ENCODE data around the gene UBC. TPM values are rescaled to one million over a fixed set of nuclear protein-coding genes. Genes with fewer than 3 reads are reported as not detected.
A peak's percentile ranks its signal among the peaks of the same experiment; 100 is the strongest.

UBC gene
- total RNA-seq, 1 experiment from 2014 or later, result 1,259 TPM

DNA sequence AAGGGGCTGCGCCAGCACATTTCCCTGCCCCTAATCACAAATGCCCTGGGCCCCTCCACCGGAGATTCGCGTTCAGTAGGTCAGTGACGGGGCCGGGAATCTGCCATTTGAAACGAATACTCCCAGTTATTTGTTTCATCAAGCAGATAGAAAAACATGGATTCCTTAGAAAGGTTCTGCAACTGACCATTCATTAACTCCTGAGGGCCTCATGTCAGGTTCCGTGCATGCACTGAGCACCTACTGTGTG lies 25.6 kb upstream of the UBC start:
- H3K9me2 ChIP-seq (ENCODE audit: insufficient read depth), result no peaks in the 10 kb centered on the region
- ChIA-PET RAD21 (ENCODE audit: low non-redundant PET in 1 of 2, low total read pairs in 2 of 2, uncharacterized antibody in 2 of 2, unreplicated experiment in 2 of 2) (interaction anchor here (0.6 to 1.5 kb wide), 7 partner anchors 19 to 166 kb away, joined by 3 to 5 read pairs (median 4); partner anchors contain the start of gene UBC (in 2 of the 2)), POLR2A (interaction anchor here (1.2 to 10.3 kb wide), 8 partner anchors 9 to 102 kb away, joined by 3 to 186 read pairs (median 7); partner anchors contain the start of gene UBC), CTCF (interaction anchor here (0.7 to 2.7 kb wide), 12 partner anchors 9 to 463 kb away, joined by 3 to 32 read pairs (median 11); partner anchors contain the start of genes BRI3BP and UBC)
- H3K4me1 ChIP-seq (ENCODE audit: control insufficient read depth in 1 of 2, insufficient read depth in 2 of 2, low read length in 2 of 2), result peaks cover 35 to 60% of the 10 kb centered on the region in 2 experiments
- H3K27me3 ChIP-seq (ENCODE audit: insufficient read depth, low read length), result no peaks in the 10 kb centered on the region
- H3K79me2 ChIP-seq (ENCODE audit: insufficient read depth, low read length), result no peaks in the 10 kb centered on the region
- TF ChIP-seq TCF7L2 (IDR thresholded peaks at IDR 0.05; ENCODE audit: borderline replicate concordance, extremely low read depth, insufficient read depth, insufficient read length) (no peak), FOSL1 (IDR thresholded peaks at IDR 0.05; ENCODE audit: low read depth) (no peak), EGR1 (IDR thresholded peaks at IDR 0.05; ENCODE audit: low read depth) (no peak), SRF (IDR thresholded peaks at IDR 0.05; ENCODE audit: low read depth) (no peak), ZFX (IDR thresholded peaks at IDR 0.05) (no peak), ZNF274 (IDR thresholded peaks at IDR 0.05; ENCODE audit: low read depth, low read length) (no peak), SIN3A (IDR thresholded peaks at IDR 0.05; ENCODE audit: low read depth) (no peak), CBX3 (IDR thresholded peaks at IDR 0.05; ENCODE audit: low read depth) (no peak), MAX (IDR thresholded peaks at IDR 0.05) (no peak), EZH2phosphoT487 (IDR thresholded peaks at IDR 0.05; ENCODE audit: borderline replicate concordance) (no peak), YY1 (IDR thresholded peaks at IDR 0.05; ENCODE audit: extremely low read depth, insufficient replicate concordance, low read depth, low read length) (no peak)
- peak overlapping the region; percentile 85 for H3K4me2 ChIP-seq (ENCODE audit: low read length)
- peak overlapping the region; percentile 55 for H3K9ac ChIP-seq (ENCODE audit: low read length)
- TSS peak; percentile 100 for BruUV-seq (replicated peaks)
- no peak for DNase-seq (ENCODE audit: low read depth, low spot score)
- H3K27ac ChIP-seq (ENCODE audit: low read depth, low read length), result peak overlapping the region; percentile 91
- intact Hi-C loops (cut with micrococcal nuclease), result loop anchor here (2.0 kb wide), 1 partner anchor 53 kb away; the partner anchor contains the start of gene BRI3BP
- H3K9me3 ChIP-seq (ENCODE audit: control insufficient read depth in 1 of 2, insufficient read depth in 1 of 2, low read depth in 1 of 2, low read length in 2 of 2), result no peaks in the 10 kb centered on the region
- peak overlapping the region; percentile 13 to 52; a peak in 3 of 4 replicates for H3K4me3 ChIP-seq (replicated peaks in 1 of 2; ENCODE audit: low read depth in 1 of 2, low read length in 2 of 2)
- H4K20me1 ChIP-seq (ENCODE audit: insufficient read depth), result no peaks in the 10 kb centered on the region
- no peaks in the 10 kb centered on the region; a peak in 1 of 4 replicates for H3K36me3 ChIP-seq (ENCODE audit: control insufficient read depth in 1 of 2, insufficient read depth in 2 of 2, low read length in 2 of 2)
- ATAC-seq, result no peak
- no peak overlapping the region for H2AFZ ChIP-seq (ENCODE audit: low read depth, low read length, poor library complexity, severe bottlenecking)
